ENCODE results near the gene TIMM22.
"Not testable (repeated sequence)": the region's sequence is repeated elsewhere in the genome, so short reads cannot be mapped to it uniquely, and the experiment has no call there.

TIMM22 gene

GRCh38 chr17:974778-975177 is 22.2 kb upstream of the TIMM22 start:
- not testable (repeated sequence) for DNase-seq

- DNase-seq: no peak
These were observed 21.5 kb upstream of the TIMM22 start for GRCh38 chr17:975371-975915.

DNA sequence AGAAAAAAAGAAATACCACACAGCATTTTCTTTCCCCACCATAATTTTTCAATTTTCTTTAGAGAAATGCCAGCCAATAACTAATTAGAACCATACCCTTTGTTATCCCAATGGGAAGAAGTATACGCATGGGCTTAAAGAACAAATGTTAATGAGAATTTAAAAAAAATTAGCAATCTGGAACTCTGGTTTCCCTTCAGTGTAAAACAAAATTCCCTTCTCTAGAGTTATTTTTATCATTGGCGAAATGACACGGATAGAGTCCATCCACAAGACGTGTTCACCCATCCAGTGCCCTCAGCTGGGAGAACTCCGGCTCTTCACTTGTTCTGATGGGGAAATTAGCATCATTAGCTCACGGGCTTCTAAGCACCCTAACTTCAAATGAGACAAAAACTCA is 20.6 kb upstream of the TIMM22 start:
- no peak for DNase-seq

DNA sequence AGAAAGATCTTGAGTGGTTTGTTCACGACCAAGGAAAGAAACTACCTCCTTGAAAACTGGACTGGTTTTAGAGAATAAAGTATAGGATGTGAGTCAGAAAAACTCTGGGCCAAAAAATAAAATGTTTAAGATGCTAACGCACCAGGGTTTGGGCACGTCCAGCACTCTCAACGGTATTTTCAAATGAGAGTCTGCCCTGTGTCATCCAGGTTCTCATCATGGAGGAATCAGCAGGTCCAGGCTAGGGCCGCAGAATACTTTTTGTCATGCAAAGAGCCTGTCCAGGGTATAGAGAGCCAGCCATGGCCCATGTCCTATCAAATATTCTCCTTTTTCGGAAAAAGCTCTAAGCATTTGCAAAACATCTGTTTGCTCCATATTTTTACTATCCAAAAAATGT is 19.8 kb upstream of the TIMM22 start:
- DNase-seq: no peak

DNA sequence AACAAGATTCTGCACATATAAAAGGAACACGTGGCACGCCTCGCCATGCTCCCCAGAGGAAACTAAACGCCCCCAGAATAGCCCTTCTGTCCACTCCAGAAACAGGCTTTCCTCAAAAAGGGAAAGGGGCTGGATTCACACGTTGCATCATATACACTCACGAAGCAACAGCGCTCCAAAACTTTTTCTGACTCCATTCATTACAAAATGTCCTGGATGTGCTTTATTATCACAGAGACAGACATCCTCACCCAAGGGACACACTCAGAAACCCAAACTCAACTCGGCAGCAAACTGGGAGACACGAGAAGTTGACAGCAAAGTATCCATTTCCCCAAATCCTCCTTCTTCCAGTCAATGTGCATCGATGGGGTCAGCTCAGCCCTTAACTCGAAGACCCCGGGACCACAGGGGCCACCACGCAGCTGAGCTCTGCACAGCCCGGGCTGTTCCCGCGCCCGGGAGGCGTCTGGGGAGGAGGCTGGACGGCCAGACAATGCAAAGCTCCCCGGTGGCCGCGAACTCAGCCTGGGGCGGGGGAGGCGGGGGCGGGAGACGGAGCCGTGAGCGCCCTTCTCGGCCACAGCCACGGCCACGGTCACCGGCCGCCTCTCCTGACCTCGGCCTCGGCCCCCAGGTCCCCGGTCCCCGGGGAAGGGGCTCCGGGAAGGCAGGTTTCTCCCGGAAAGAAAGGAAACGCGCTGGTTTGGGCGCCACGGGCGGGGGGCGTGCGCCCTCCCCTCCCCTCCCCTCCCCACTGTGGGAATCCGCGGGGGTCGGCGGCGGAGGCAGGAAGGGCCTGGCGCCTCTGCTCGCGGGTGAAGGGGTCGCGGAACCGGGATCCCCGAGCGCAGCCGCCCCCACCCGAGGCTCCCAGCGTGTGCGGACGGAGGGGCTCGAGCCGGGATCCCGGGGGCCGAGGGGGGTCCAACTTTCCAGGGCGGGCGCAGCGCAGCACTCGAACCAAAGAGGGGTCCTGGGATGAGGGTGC is 18.5 kb upstream of the TIMM22 start:
- peak; percentile 13 for DNase-seq

- DNase-seq: no peak
These were observed 17.8 kb upstream of the TIMM22 start for GRCh38 chr17:979212-979538.

- DNase-seq: peak; percentile 89
These were observed 17.2 kb upstream of the TIMM22 start, which contains the start of gene NXN for GRCh38 chr17:979539-980405. TSS of gene NXN (minus strand) at chr17:979776.

DNA sequence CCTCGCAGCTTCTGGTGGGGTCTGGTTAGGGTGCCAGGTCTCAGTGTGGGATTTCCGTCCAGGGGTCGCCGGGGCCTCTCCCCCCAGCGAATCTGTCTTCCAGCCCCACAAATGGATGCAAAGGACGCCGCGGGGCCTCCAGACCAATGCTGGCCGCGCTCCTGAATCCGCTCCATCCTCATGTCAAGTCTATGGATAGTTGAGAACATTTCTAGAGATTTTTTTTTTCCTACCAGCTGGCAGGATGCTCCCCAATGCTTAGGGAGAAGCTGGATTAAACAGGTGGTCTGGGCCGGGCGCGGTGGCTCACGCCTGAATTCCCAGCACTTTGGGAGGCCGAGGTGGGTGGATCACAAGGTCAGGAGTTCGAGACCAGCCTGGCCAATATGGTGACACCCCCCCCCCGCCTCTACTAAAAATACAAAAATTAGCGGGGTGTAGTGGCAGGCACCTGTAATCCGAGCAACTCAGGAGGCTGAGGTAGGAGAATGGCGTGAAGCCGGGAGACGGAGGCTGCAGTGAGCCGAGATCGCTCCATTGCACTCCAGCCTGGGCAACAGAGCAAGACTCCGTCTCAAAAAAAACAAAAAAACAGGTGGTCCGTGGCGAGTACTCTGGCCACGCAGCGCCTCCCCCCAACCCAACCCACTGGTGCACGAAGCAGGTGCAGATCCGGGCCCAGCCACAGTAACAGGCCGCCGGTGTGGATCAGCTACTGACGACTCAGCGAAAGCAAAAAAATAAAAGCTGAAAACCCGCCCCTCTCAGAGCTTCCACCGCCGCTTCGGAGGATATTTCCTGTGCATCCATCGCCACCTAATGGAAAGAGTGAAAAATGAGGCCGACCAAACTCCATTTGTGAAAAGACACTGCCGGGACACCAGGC is 16.3 kb upstream of the TIMM22 start:
- DNase-seq: peak; percentile 82

GRCh38 chr17:981292-981658 is 15.7 kb upstream of the TIMM22 start:
- DNase-seq: no peak

GRCh38 chr17:983921-984320 is 13.0 kb upstream of the TIMM22 start:
- no peak for DNase-seq

DNA sequence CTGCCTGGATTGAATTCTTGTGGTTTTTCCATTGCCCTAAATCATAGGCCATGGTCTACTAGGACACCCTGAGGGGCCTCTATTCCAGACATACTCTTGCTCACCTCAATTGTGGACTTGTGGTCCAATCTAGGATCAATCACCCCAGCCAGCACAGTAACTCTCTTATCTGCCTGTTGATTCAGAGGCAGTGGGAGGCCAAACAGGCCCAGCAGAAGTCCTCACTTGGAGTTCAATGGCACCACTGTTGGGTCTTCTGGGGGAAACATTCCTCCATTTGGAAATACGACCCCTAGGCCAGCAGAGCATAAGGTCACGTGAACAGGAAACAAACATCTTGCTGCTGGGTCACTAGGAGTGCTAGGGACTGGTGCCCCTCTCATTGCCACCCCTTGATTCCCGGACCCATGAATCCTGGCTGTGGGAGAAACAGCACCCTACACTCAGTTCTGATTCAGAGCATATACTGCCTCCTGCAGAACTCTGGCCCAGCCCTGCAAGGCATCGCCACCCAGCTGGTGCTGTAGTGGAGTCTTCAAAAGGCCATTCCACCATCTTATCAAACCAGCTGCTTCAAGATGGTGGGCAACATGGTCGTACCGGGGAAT is 10.5 kb upstream of the TIMM22 start:
- DNase-seq: no peak

GRCh38 chr17:987931-988330 is 9.0 kb upstream of the TIMM22 start:
- no peak for DNase-seq

- no peak for DNase-seq
These were observed 8.4 kb upstream of the TIMM22 start for GRCh38 chr17:988561-988960.

- DNase-seq: no peak
These were observed 4.0 kb upstream of the TIMM22 start for GRCh38 chr17:992933-993332.

DNA sequence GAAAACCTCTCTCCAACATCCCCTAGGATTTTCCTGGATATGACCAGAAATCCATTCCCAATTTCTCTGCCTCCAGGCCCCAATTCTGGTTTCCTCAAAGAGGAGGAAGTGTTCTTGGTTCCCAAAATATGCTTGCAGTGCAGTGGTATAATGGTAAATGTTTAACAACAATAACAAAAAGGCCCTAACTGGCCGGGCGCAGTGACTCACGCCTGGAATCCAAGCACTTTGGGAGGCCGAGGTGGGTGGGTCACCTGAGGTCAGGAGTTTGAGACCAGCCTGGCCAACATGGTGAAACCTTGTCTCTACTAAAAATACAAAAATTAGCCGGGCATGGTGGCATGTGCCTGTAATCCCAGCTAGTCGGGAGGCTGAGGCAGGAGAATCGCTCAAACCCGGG is 1.6 kb upstream of the TIMM22 start:
- not testable (repeated sequence) for DNase-seq

DNA sequence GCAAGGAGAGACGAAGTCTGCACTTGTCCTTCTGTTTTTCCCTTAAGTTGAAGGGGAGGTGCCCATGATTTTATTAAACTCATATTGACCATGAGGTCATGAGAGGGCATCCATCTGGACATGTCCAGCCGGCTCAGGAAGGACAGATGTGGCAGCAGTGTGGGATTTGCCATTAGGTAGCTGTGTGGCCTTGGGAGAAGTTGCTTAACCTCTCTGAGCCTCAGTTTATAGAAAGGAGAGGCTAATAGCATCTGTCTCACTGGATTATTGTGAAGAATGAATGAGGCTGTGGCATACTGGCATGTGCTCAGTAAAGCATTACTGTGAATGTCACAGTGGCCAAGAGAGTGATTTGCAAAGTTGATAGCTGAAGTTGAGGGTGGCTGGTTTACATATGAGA is 1.2 kb downstream of the TIMM22 start:
- DNase-seq: no peak

- no peak for DNase-seq
These were observed 3.9 kb downstream of the TIMM22 start for GRCh38 chr17:1000597-1001461.

DNA sequence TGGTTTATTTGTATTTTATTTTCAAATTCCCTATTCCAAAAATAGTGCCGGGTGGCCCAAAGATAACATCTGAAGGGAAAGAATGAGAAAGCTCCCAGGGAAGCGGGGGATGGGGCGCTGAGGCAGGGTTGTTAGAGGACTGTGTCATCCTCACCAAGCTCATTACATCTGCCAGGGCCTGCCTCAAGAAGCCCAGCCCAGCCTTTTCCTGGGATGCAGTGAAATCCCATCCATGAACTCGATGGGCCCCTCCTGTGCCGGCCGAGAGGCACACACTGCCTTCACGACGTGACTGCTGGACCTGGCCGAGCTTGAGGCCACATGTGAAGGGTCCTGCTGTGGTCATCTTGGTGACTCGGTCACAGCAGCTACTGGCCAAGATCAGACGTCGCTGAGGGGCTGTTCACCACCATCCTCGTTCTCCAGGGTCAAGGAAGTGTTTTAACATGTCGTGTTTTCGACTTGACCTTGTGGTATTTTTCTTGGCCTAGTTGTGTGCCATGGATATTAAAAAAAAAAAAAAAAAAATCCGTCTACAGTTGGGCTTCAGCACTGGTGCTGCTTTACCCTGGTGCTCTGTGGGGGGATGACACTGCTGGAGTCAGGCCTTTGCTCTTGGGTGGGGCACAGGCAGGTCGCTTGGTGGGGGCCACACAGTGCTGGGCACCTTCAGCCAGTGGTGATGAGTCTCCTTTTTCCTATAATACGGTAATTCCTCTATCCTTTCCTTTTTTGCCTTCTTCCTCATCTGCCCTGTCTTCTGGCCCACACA is 4.9 kb downstream of the TIMM22 start:
- DNase-seq: no peak

GRCh38 chr17:1002412-1002753 is 5.5 kb downstream of the TIMM22 start:
- DNase-seq: no peak

- DNase-seq: no peak
These were observed 6.0 kb downstream of the TIMM22 start for GRCh38 chr17:1002771-1003555.

Data from stimulated activated CD4-positive, alpha-beta T cell treated with anti-CD3 and anti-CD28 coated beads, Interleukin-15, amount 100 ng/mL, for 24 hours (primary cell).